ENCODE results near the gene BHLHE23.

DNA sequence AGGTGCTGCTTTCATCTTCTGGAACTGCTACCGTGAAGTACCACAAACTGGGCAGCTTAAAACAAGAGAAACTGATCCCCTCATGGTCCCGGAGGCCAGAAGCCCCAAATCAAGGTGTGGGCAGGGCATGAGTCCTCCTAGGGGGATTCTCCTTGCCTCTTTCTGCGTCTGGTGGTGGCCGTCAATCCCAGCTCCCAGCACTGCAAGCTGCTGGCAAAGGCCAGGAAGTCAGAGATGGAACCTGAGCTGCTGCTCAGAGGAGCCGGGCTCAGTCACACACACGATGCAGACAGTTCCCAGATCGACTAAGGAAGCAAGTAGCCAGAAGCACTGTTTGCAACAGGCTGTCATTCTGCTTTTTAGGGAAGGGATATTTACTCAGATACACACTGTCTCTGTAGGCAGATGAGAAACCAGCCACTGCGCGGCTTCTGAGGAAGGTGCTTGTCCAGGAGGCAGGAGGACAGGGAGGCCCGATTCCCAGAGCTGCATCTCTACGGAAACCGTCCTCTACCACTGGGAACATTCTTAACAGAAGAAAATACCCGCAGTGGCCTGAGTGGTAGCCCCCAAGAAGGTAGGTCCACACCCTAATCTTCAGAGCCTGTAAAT is 15.5 kb downstream of the BHLHE23 start:
- TF ChIP-seq, protein P1, sequence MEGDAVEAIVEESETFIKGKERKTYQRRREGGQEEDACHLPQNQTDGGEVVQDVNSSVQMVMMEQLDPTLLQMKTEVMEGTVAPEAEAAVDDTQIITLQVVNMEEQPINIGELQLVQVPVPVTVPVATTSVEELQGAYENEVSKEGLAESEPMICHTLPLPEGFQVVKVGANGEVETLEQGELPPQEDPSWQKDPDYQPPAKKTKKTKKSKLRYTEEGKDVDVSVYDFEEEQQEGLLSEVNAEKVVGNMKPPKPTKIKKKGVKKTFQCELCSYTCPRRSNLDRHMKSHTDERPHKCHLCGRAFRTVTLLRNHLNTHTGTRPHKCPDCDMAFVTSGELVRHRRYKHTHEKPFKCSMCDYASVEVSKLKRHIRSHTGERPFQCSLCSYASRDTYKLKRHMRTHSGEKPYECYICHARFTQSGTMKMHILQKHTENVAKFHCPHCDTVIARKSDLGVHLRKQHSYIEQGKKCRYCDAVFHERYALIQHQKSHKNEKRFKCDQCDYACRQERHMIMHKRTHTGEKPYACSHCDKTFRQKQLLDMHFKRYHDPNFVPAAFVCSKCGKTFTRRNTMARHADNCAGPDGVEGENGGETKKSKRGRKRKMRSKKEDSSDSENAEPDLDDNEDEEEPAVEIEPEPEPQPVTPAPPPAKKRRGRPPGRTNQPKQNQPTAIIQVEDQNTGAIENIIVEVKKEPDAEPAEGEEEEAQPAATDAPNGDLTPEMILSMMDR (IDR thresholded peaks at IDR 0.05) = no peak
- no peak for TF ChIP-seq POLR2A (IDR thresholded peaks at IDR 0.05)
- TF ChIP-seq EP300 (IDR thresholded peaks at IDR 0.05) = no peak

Data from tibial nerve (tissue), 4 donors.